WI38 (cell line): ENCODE data around the gene METTL8.

Experiments used
- H3K4me3 ChIP-seq: 2 replicates; pipeline ENCODE4 v1.5.1; 2011; ENCODE audit warnings: low read depth, mild to moderate bottlenecking, control low read depth, low read length
- CTCF ChIP-seq: IDR thresholded peaks from 2 replicates; pipeline ENCODE4 v1.5.1; 2012; ENCODE audit warnings: low read depth, mild to moderate bottlenecking, control low read depth, low read length

The METTL8 gene

DNA sequence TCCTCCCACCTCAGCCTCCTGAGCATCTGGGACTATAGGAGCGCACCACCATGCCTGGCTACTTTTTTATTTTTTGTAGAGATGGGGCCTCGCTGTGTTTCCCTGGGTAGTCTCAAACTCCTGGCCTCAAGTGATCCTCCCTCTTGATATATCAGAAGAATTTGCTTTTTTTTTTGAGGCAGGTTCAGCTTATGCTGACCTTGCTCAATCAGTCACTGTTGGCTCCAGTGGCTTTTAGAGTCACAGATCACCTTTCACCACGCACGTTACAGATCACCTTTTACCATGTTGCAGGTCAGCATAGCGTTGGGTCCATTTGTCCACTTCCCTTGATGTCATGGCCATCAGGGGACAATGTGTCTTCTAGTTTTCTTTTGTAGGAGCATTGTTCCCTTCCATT lies 36.3 kb upstream of the METTL8 start:
- no peak overlapping the region for H3K4me3 ChIP-seq
- TF ChIP-seq CTCF: no peak

DNA sequence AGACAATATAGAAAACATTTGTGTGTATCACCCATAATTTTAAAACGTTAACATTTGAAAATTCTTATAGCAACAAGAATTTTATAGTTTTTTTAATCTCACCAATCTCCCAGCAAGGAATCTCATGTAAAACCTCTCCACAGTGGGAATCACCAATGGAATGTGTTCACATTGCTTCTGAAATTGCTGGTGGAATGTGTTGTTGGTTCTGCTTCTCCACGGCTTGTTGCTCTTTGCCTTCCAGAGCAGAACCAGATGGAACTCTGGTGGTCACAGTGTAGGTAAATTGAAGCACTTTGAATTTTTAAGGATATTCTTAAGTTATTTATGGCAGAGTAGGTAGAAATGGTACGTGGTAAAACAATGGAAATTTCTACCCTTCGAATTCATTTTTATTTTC lies 35.4 kb upstream of the METTL8 start:
- no peak overlapping the region for H3K4me3 ChIP-seq
- no peak for TF ChIP-seq CTCF

DNA sequence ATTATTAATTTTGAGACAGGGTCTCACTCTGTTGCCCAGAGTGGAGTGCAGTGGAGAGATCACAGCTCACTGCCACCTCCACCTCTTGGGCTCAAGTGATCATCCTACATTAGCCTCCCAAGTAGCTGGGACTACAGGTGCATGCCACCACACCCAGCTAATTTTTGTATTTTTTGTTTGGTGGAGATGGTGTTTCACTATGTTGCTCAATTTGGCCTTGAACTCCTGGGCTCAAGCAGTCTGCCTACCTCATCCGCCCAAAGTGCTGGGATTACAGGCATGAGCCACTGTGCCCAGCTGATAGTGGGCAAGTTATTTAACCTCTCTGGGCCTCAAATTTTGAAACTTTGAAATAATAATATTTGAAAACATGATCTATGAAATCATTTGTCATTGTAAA lies 26.7 kb upstream of the METTL8 start:
- no peak overlapping the region for H3K4me3 ChIP-seq
- no peak for TF ChIP-seq CTCF

DNA sequence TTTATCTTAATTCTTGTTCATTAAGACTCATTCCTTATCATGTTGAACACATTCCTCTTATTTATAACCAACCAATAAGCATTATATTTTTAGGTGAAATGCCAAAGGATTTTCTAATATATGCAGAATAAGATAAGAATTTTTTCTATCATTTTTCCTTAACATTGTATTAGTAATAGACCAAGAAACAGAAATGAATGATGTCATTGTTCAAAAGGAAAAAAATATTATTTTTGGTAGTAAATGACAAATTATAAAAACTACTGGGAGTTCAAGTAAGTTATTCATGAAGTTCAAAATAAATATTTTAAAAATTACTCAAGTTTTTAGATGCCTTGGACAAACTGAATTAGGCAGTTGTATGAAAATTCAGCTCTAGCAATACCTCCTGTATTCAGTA lies 25.7 kb upstream of the METTL8 start:
- no peak for TF ChIP-seq CTCF
- no peak overlapping the region for H3K4me3 ChIP-seq

DNA sequence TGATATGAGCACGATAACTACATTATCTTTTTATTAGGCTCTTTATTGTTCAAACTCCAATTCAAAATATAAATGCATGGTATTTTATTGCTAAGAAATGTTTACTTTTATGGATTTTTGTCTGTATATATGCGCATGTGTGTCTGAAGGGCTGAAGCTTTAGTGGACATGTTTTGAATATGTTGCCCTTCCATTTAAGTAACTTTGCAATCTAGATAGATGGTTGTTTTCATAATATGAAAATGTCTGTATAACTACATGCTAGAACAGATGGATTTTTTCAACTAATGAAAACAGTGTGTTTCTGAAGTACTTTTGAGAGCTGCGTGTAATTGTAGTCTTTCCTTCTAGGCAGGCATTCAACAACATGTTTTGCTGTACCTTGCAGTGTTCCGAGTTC lies 19.0 kb upstream of the METTL8 start:
- no peak for TF ChIP-seq CTCF
- no peak overlapping the region for H3K4me3 ChIP-seq

- H3K4me3 ChIP-seq: no peak overlapping the region
- TF ChIP-seq CTCF: no peak
Measured at GRCh38 chr2:171451074-171451473, 17.3 kb upstream of the METTL8 start.

- H3K4me3 ChIP-seq: no peak overlapping the region
- TF ChIP-seq CTCF: no peak
Measured at GRCh38 chr2:171447675-171448074, 13.9 kb upstream of the METTL8 start.
